ENCODE measurements around the gene RTL3.
"Not testable (repeated sequence)": the region's sequence is repeated elsewhere in the genome, so short reads cannot be mapped to it uniquely, and the experiment has no call there.

The RTL3 gene, protein sequence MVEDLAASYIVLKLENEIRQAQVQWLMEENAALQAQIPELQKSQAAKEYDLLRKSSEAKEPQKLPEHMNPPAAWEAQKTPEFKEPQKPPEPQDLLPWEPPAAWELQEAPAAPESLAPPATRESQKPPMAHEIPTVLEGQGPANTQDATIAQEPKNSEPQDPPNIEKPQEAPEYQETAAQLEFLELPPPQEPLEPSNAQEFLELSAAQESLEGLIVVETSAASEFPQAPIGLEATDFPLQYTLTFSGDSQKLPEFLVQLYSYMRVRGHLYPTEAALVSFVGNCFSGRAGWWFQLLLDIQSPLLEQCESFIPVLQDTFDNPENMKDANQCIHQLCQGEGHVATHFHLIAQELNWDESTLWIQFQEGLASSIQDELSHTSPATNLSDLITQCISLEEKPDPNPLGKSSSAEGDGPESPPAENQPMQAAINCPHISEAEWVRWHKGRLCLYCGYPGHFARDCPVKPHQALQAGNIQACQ

DNA sequence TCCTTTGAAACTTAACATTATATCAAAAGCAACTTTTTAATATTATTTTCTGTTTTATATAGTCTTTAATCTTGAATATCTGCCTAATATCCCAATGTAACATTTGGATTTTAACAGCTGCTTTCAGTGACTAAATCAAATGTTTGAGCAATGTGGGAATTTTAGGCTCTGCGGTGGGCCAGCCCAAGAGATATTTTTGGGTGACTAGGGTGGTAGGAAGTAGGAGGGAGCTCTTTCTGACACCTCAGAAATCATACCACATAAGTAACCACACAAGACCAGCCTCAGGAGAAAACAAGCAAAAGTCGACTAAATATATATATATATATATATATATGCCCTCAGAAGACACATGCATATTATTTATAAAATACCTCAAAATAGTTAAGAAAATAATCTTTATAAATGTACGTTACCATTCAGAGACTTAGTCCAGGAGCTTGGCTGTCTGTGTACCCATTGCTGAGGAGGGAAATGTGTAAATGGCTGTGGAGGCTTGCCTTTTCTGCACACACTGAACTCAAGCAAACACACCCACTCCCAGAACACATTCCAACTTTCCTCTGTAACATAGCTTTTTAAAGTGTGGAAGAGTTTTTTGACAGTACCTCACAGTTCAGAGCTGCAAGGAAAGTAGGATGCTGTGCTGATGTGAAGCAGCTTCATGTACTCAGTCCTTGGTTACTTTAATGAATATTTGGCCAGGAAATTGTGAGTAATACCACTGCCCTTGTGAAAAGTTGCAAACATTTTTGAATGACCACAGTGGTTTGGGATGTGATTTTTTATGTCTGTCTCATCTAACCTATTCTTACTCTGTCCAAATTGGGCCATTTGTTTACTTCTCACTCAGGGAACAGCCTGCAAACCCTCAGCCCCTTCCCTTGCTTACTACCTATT, at the start of gene RTL3:
Gene RTL3 (minus strand): TSS at position 484 of the 900 bp plus-strand sequence. CDS start 908 bp downstream, outside the sequence.
- no peak for DNase-seq (ENCODE audit: low read depth in 2 of 3, low spot score in 1 of 3)

DNA sequence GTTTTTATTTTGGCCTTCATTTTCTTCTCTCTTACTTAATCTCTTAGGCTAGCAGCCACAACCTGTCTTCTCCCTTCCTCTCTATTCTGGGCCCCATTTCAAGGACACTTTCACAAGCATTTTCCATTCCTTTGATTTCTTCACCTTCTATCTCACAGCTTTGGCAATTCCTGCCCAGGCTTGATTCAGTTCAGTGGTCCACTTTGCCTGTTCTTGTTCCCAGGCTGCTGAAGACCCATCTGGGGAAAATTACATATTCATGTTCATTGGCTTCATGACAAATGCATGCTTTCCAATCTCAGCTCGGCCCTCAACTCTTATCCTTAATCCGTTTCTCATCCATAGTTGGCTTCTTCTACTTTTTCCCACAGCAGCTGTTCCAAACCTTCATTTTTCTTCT, 49.7 kb upstream of the RTL3 start:
- DNase-seq (ENCODE audit: low read depth in 2 of 3, low spot score in 1 of 3): no peak

GRCh38 chrX:78708262-78708661, 49.1 kb upstream of the RTL3 start:
- no peak for DNase-seq (ENCODE audit: low read depth in 2 of 3, low spot score in 1 of 3)

DNA sequence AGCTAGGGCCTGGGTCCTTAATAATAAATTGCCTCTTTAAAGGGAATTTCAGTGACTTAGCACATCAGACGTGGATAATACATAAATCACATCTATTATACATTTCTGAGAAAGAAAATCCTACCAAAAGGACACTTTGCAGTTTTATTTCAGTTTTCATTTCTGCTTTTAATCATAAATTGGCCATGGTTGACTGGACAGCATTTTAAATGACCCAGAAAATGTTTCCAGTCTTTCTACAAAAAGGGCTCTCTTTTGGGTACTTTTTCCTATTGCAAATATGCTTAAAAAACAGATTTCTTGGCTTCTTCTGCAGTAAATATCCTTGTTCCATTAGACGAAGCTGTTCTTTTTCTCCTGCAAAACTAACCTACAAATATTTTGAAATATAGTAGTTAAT, 46.9 kb upstream of the RTL3 start:
- DNase-seq (ENCODE audit: low read depth in 2 of 3, low spot score in 1 of 3): no peak

GRCh38 chrX:78693536-78693935, 34.4 kb upstream of the RTL3 start:
- no peak for DNase-seq (ENCODE audit: low read depth in 2 of 3, low spot score in 1 of 3)

GRCh38 chrX:78693012-78693411, 33.9 kb upstream of the RTL3 start:
- DNase-seq (ENCODE audit: low read depth in 2 of 3, low spot score in 1 of 3): no peak

- no peak for DNase-seq (ENCODE audit: low read depth in 2 of 3, low spot score in 1 of 3)
Measured at GRCh38 chrX:78687586-78687985, 28.5 kb upstream of the RTL3 start.

DNA sequence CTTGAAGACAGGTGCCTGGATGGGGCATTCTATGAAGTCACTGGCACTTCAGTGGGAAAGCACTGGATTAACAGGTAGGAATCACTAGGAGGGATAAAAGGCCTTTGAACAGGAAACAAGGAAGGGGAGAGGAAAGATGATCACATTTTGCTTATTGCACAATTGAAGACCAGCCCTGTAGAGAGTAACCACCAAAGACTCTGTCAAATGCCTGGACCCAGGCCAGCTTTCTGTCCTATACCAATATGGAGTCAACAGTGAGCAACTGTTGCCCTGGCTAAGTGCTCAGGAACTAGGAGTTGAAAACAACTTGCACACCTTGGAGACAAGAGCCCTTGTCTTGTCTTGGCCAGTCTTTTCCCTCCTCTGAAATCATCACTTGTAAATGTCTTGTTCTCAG, 14.1 kb upstream of the RTL3 start:
- no peak for DNase-seq (ENCODE audit: low read depth in 2 of 3, low spot score in 1 of 3)

DNA sequence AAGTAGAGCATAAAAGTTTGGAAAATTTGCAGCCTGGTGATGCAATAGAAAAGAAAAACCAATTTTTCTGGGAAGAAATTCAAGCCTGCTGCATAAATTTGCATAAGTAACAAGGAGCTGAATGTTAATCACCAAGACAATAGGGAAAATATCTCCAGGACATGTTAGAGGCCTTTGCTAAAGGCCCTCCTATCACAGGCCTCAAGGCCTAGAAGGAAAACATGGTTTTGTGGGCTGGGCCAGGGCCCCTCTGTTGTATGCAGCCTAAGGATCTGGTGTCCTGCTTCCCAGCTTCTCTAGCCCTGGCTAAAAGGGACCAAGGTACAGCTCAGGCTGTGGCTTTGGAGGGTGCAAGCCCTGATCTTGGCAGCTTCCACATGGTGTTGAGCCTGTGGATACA, 6.2 kb upstream of the RTL3 start:
- no peak for DNase-seq (ENCODE audit: low read depth in 2 of 3, low spot score in 1 of 3)

DNA sequence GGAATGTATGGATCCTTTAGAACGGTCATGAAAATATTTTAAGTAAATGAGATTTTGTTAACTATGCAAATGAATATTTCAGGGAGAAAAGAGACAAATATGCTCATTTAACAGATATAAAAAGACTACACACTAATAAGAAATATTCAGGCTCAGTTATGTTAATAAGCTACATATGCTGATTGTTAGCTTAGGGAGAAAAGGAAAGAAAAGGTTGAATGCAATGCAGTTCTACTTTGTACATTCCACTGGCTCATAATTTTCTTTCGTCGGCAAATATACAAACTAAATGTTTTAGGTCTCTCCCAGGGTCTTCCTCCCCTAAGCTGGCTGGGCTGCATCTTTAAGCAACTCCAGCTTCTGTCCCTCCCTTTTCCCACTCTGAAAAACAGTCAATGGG, 2.7 kb upstream of the RTL3 start:
- DNase-seq (ENCODE audit: low read depth in 2 of 3, low spot score in 1 of 3): no peak

- DNase-seq (ENCODE audit: low read depth in 2 of 3, low spot score in 1 of 3): no peak
Measured at GRCh38 chrX:78659955-78660354, 827 bp upstream of the RTL3 start.

DNA sequence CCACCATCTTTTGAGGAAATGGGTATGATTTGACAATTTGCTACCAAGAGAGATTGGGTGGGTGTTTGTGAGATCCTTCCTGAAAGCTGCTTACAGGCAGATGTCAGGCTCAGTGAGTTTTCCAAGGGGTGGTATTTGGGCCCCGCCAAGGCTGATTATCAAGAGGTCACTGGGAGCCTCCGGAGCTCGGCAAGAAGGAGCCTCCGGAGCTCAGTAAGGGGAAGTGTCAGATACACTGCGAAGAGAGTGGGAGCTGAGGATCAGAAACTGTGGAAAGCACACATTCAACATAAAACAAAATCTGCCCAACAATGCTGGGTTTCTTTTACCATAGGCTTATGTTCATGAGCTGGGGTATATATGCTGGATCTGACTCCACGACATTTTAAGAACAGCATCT, 714 bp downstream of the RTL3 start:
- no peak for DNase-seq (ENCODE audit: low read depth in 2 of 3, low spot score in 1 of 3)

GRCh38 chrX:78655642-78656041, 3.5 kb downstream of the RTL3 start:
- DNase-seq (ENCODE audit: low read depth in 2 of 3, low spot score in 1 of 3): no peak

DNA sequence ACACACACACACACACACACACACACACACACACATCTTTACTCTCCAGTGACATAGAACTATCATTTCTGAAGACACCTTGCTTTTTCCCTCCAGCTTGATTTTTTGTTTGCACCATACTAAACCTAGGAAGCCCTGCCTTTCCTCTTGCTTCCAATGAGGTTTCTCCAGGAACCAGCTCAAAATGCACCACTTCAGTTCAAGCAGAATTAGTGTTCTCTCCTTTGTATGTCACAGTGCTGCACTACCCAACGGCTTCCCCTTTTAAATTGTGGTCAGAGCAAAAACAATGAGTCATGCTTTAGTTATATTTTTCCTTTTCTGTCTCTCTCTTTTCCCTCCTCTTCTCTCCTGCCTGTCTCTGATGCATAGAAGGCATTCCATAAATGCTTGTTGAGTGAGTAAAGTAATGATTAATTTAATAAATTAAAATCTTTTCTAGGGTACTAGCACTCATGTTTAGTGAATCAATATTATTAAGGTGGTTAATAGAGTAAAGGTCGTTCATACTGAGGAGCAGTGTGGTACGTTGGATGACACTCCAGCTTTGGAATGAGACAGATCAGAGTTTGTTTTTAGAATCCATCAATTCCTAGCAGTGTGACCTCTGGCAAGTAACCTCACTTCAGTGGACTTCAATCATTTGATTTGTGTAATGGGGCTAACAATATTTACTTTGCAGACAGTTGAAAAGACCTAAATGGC, 5.9 kb downstream of the RTL3 start:
- DNase-seq (ENCODE audit: low read depth in 2 of 3, low spot score in 1 of 3): no peak

GRCh38 chrX:78650906-78651437, 8.2 kb downstream of the RTL3 start:
- DNase-seq (ENCODE audit: low read depth in 2 of 3, low spot score in 1 of 3): no peak

GRCh38 chrX:78643874-78644273, 15.3 kb downstream of the RTL3 start:
- no peak for DNase-seq (ENCODE audit: low read depth in 2 of 3, low spot score in 1 of 3)

DNA sequence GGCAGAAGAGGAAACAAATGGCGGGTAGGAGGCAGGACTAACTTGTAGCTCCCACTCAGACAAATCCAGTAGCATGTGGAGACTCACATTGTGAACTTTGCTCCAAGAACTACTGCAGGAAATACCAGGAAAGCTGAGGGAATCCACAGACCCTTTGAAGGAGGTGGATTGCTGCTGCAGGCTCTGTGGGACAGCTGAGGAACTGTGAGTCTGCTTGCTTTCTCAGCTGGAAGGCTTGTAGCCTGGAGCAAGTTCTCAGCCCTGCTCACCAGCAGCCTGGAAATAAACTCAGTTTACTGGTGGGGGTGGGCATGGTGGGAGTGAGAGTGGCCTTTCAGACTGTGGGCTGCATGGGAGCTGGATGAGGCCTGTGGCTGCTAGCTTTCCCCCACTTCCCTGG, 16.0 kb downstream of the RTL3 start:
- DNase-seq (ENCODE audit: low read depth in 2 of 3, low spot score in 1 of 3): no peak

- DNase-seq (ENCODE audit: low read depth in 2 of 3, low spot score in 1 of 3): not testable (repeated sequence)
Measured at GRCh38 chrX:78636096-78636495, 23.0 kb downstream of the RTL3 start.

DNA sequence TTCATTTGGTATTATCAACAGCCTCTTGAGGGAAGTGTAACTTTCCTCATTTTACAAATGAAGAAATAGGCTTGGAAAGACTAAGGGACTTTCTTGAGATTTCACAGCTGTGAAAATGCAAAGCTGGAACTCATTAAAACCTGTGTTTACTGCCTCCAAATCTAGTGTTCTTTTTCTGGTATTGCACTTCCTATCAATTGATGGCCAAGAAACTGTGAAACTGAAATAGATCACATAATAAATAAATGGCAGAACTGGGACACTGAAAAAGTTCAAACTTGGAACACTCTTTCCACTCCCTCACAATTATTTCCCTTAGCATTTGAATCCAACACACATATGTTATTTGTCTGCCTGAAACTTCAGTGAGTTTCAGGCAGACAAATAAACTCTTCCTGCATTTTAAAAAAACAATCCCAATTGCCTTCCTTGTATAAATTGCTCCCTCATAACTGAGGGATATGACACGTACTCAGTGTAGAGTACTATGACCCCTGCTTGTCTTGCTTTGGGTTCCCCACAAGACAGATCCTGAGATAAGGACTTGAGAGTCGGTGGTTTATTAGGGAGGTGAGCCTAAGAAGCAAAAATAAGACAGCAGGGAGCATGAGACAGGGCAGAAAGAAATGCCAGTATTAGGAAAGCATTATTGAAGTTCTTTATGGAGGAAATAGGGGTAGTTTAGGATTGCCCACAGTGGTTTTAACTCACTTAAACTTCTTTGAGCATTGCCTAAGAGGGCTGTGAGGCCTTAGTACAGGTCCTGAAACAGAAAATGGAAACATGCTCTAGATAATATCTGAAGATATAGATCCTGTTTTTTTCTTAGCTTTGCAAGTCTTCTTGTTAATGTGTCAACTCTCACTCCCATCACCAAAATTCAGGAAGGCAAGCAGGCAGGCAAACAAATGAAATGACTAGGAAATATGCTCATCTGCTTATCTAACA, 33.9 kb downstream of the RTL3 start:
- no peak for DNase-seq (ENCODE audit: low read depth in 2 of 3, low spot score in 1 of 3)

DNA sequence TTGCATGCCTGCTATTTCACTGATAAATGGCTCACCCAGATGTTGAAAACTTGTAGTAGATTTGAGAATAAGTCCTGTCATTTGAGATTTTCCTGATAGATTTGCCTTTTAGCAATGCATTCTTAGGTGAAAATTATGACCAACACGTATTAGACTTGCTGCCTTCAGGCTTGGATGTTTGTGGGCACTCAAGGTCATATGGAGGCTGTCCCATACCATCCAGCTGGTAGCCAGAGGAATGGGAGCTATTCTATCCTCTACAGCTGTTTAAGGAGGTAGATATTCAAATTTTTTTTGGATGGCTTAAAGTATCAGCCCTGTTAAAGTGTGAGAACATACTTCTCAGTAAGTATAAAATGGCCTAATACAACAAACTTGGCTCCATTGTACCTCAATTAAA, 34.7 kb downstream of the RTL3 start:
- DNase-seq (ENCODE audit: low read depth in 2 of 3, low spot score in 1 of 3): no peak
